ENCODE results near the gene KRTAP9-4. TPM values are rescaled to one million over a fixed set of nuclear protein-coding genes. Genes with fewer than 3 reads are reported as not detected.

The KRTAP9-4 gene
- total and polyA plus RNA-seq, 2 of the 8 experiments (the other 6 are each of a cell fraction or from before 2014, with no cell fraction given) = not detected

DNA sequence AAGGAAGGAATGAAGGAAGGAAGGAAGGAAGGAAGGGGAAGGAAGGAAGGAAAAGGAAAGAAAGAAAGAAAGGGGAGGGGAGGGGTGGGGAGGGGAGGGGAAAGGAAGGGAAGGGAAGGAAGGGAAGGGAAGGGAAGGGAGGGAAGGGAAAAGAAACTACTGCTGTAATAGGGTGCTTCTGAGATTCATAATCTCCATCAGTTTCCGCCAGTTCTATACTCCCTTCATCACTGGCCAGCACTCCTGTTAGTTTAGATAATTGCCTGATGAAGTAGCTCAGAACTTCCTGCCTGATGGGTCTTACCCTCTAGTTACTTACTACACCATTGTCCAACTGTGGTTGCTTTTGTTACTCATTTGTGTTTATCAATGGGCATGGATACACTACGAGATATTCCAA, 13.7 kb downstream of the KRTAP9-4 start:
- H2AFZ ChIP-seq (ENCODE audit: low read length) = no peak overlapping the region
- no peak overlapping the region for H2BK20ac ChIP-seq (ENCODE audit: low read length)
- H3K79me2 ChIP-seq (ENCODE audit: control insufficient read depth in 1 of 2, insufficient read depth in 2 of 2, low read length in 2 of 2) = no peaks in the 10 kb centered on the region
- H4K91ac ChIP-seq (replicated peaks; ENCODE audit: insufficient read length, low read length) = no peak overlapping the region
- no peak overlapping the region for H3K23ac ChIP-seq (ENCODE audit: insufficient read length)
- no peak overlapping the region for H3K56ac ChIP-seq (replicated peaks; ENCODE audit: insufficient read length, low read depth, low read length)
- no peak overlapping the region for H3K4me3 ChIP-seq (ENCODE audit: extremely low read depth in 1 of 4, insufficient read depth in 2 of 4, low read depth in 3 of 4, low read length in 4 of 4)
- no peak overlapping the region for H3K4ac ChIP-seq (replicated peaks; ENCODE audit: insufficient read length, low read depth, low read length)
- no peak overlapping the region for H3K14ac ChIP-seq (ENCODE audit: insufficient read length)
- H2BK5ac ChIP-seq (ENCODE audit: low read depth, low read length) = no peak overlapping the region
- H2BK12ac ChIP-seq (ENCODE audit: low read depth, low read length) = no peak overlapping the region
- no peaks in the 10 kb centered on the region for H3K23me2 ChIP-seq (ENCODE audit: low read depth, low read length)
- H3K27ac ChIP-seq (ENCODE audit: low read depth, low read length) = no peak overlapping the region
- no peak overlapping the region for H3K9ac ChIP-seq (replicated peaks in 1 of 4; ENCODE audit: extremely low read depth in 1 of 4, low read depth in 3 of 4, low read length in 3 of 4)
- H3K18ac ChIP-seq (ENCODE audit: extremely low read depth, low read length) = no peak overlapping the region
- no peaks in the 10 kb centered on the region for H3K9me3 ChIP-seq (ENCODE audit: insufficient read depth in 2 of 2, low read depth in 1 of 2, low read length in 1 of 2)
- H3K4me1 ChIP-seq (replicated peaks in 1 of 4; ENCODE audit: control insufficient read depth in 3 of 4, insufficient read depth in 4 of 4, low read length in 3 of 4) = no peaks in the 10 kb centered on the region
- H2BK15ac ChIP-seq (ENCODE audit: low read length) = no peak overlapping the region
- no peaks in the 10 kb centered on the region for H4K20me1 ChIP-seq (replicated peaks in 1 of 2; ENCODE audit: control insufficient read depth in 1 of 2, insufficient read depth in 2 of 2, low read length in 2 of 2)
- DNase-seq (ENCODE audit: low read depth in 1 of 2, low spot score in 2 of 2) (no peak), FAIRE-seq (no peak)
- H4K8ac ChIP-seq (ENCODE audit: extremely low read depth, insufficient read depth, low read length) = no peak overlapping the region
- no peaks in the 10 kb centered on the region for H3K27me3 ChIP-seq (replicated peaks in 1 of 4; ENCODE audit: control insufficient read depth in 3 of 4, extremely low read depth in 1 of 4, insufficient read depth in 3 of 4, low read length in 3 of 4)
- no peak overlapping the region for H3K4me2 ChIP-seq (ENCODE audit: insufficient read depth in 1 of 2, low read depth in 2 of 2, low read length in 2 of 2)
- H2AK5ac ChIP-seq (ENCODE audit: low read depth, low read length) = no peak overlapping the region
- WGBS, 2 experiments (ENCODE audit: extremely low coverage in 1 of 2, insufficient coverage in 1 of 2, insufficient read length in 1 of 2, insufficient replicate concordance in 2 of 2, low coverage in 1 of 2, low lambda C conversion rate in 2 of 2, missing lambda C conversion rate in 1 of 2) = 91% methylated on average over 2 of the region's 2 CpGs; no CpG with 5 or more reads in 1 of the 2 experiments
- CTCF ChIA-PET (ENCODE audit: partially characterized antibody) = no interaction called here
- POLR2A ChIA-PET (ENCODE audit: partially characterized antibody) = no interaction called here
- no peak for TF ChIP-seq SP4 (IDR thresholded peaks at IDR 0.05; ENCODE audit: low read length)
- no peak for TF ChIP-seq PHF8 (conservative IDR thresholded peaks at IDR 0.05; ENCODE audit: low read depth, low read length)
- TF ChIP-seq SAP30 (IDR thresholded peaks at IDR 0.05; ENCODE audit: insufficient read depth, insufficient replicate concordance, low read length) = no peak
- TF ChIP-seq CBX5 (IDR thresholded peaks at IDR 0.05; ENCODE audit: low read depth, low read length) = no peak
- TF ChIP-seq TEAD4 (IDR thresholded peaks at IDR 0.05; ENCODE audit: low read depth, low read length) = no peak
- no peak for TF ChIP-seq KDM4A (IDR thresholded peaks at IDR 0.05; ENCODE audit: low read depth, low read length, severe bottlenecking)
- TF ChIP-seq SP1 (IDR thresholded peaks at IDR 0.05; ENCODE audit: low read depth, low read length) = no peak
- no peak for TF ChIP-seq CBX8 (IDR thresholded peaks at IDR 0.05; ENCODE audit: borderline replicate concordance, low read depth, low read length)
- TF ChIP-seq, protein P1, sequence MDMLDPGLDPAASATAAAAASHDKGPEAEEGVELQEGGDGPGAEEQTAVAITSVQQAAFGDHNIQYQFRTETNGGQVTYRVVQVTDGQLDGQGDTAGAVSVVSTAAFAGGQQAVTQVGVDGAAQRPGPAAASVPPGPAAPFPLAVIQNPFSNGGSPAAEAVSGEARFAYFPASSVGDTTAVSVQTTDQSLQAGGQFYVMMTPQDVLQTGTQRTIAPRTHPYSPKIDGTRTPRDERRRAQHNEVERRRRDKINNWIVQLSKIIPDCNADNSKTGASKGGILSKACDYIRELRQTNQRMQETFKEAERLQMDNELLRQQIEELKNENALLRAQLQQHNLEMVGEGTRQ (IDR thresholded peaks at IDR 0.05; ENCODE audit: low read length) = no peak
- H3K36me3 ChIP-seq (ENCODE audit: control insufficient read depth in 2 of 4, insufficient read depth in 4 of 4, low read length in 3 of 4) = no peaks in the 10 kb centered on the region
- H2BK120ac ChIP-seq (replicated peaks; ENCODE audit: low read depth, low read length) = no peak overlapping the region
- no peaks in the 10 kb centered on the region for H3K79me1 ChIP-seq (ENCODE audit: low read depth, low read length)
- no peak overlapping the region for H4K5ac ChIP-seq (ENCODE audit: insufficient read length, low read depth, low read length)
